Glutamatergic neuron (in vitro differentiated cells): ENCODE data around the gene STAG2. TPM values are rescaled to one million over a fixed set of nuclear protein-coding genes. Genes with fewer than 3 reads are reported as not detected.
"Not testable (repeated sequence)": the region's sequence is repeated elsewhere in the genome, so short reads cannot be mapped to it uniquely, and the experiment has no call there.

Experiments used
- DNase-seq: peaks from one replicate; pipeline ENCODE4 v3.0.0; 2022
- H3K27ac Mint-ChIP-seq: one replicate; pipeline ENCODE4 v1.8.0; 2020; ENCODE audit warnings: mild to moderate bottlenecking, mixed read lengths, inconsistent platforms; ENCODE audit not compliant: unreplicated experiment
- H3K27me3 Mint-ChIP-seq: one replicate; pipeline ENCODE4 v1.8.0; 2020; ENCODE audit warnings: mild to moderate bottlenecking, moderate library complexity, mixed read lengths, inconsistent platforms; ENCODE audit not compliant: unreplicated experiment
- H3K36me3 Mint-ChIP-seq: one replicate; pipeline ENCODE4 v1.8.0; 2020; ENCODE audit warnings: mild to moderate bottlenecking, mixed read lengths, inconsistent platforms; ENCODE audit not compliant: unreplicated experiment
- H3K4me1 Mint-ChIP-seq: one replicate; pipeline ENCODE4 v1.8.0; 2020; ENCODE audit warnings: mild to moderate bottlenecking, low read depth, mixed read lengths, inconsistent platforms; ENCODE audit not compliant: unreplicated experiment
- H3K4me3 Mint-ChIP-seq: one replicate; pipeline ENCODE4 v1.8.0; 2020; ENCODE audit warnings: mild to moderate bottlenecking, mixed read lengths, inconsistent platforms; ENCODE audit not compliant: unreplicated experiment
- H3K9me3 Mint-ChIP-seq: one replicate; pipeline ENCODE4 v1.8.0; 2020; ENCODE audit warnings: mild to moderate bottlenecking, moderate library complexity, mixed read lengths, inconsistent platforms; ENCODE audit not compliant: unreplicated experiment
- CTCF ChIP-seq: fragments of 200-600 bp; sonication (generic); IDR thresholded peaks from one replicate; pipeline ENCODE4 v1.5.0; 2021; ENCODE audit not compliant: partially characterized antibody, unreplicated experiment
- total RNA-seq: library from RNA; stranded (reverse); fragmentation: NEBNext Ultra II Directional; extraction: Animal tissue kit (Norgen Biotek cat#: 25700); gene quantifications from one replicate; pipeline ENCODE4 v1.2.1, GENCODE V29; 2021; ENCODE audit not compliant: unreplicated experiment

The STAG2 gene
- total RNA-seq, 1 donor from 2014 or later: 49.0 TPM

DNA sequence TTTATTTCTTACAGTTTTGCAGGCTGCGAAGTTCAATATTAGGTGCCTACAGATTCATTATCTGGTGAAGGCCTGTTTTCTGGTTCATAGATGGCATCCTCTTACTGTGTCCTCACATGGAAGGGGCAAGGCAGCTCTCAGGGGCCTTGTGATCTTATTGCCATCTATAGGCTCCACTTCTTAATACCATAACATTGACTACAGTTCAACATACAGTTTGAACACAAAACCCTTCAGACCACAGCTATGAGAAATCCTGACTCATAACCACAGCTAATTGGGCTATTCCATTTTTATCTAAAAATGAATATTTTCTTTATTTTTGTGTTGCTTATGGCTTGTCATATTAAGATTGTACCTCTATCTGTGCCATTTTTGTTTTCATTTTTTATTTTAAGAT is 72.3 kb downstream of the STAG2 start:
- Mint-ChIP-seq H3K4me3 (no peak overlapping the region), H3K36me3 (no peaks in the 10 kb centered on the region), H3K4me1 (no peaks in the 10 kb centered on the region), H3K27ac (no peak overlapping the region), H3K9me3 (peaks cover 1% of the 10 kb centered on the region), H3K27me3 (no peaks in the 10 kb centered on the region)
- TF ChIP-seq CTCF: no peak
- no peak for DNase-seq

DNA sequence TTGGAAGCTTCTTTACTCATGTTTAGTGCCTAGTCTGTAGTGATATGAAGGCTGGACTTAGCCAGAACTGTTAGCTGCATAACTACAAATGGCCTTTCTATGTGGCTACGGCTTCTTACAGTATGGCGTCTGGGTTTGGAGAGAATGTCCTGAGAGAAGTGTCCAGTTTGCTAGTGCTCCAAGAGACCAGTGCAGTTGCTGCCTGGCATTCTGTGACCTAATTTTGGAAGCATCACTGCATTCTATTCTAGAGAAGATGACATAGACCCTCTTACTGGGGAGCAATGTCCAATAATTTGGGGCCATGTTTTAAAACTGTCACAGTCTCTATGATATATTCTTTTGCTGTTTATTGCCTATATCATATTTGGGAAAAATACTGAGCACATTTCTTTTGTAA is 74.2 kb downstream of the STAG2 start:
- no peak overlapping the region for H3K27ac Mint-ChIP-seq

GRCh38 chrX:124042042-124042441 is 80.5 kb downstream of the STAG2 start:
- TF ChIP-seq CTCF: no peak
- peaks cover 1% of the 10 kb centered on the region for H3K9me3 Mint-ChIP-seq
- no peak overlapping the region for H3K27ac Mint-ChIP-seq
- no peak for DNase-seq
- no peak overlapping the region for H3K4me3 Mint-ChIP-seq
- no peaks in the 10 kb centered on the region for H3K4me1 Mint-ChIP-seq
- H3K36me3 Mint-ChIP-seq: no peaks in the 10 kb centered on the region
- H3K27me3 Mint-ChIP-seq: no peaks in the 10 kb centered on the region

More for the DNA sequence above, 74.2 kb downstream of the STAG2 start:
- no peaks in the 10 kb centered on the region for H3K27me3 Mint-ChIP-seq
- H3K9me3 Mint-ChIP-seq: peaks cover 1% of the 10 kb centered on the region
- H3K36me3 Mint-ChIP-seq: no peaks in the 10 kb centered on the region
- no peak for DNase-seq
- no peaks in the 10 kb centered on the region for H3K4me1 Mint-ChIP-seq
- no peak for TF ChIP-seq CTCF
- no peak overlapping the region for H3K4me3 Mint-ChIP-seq

DNA sequence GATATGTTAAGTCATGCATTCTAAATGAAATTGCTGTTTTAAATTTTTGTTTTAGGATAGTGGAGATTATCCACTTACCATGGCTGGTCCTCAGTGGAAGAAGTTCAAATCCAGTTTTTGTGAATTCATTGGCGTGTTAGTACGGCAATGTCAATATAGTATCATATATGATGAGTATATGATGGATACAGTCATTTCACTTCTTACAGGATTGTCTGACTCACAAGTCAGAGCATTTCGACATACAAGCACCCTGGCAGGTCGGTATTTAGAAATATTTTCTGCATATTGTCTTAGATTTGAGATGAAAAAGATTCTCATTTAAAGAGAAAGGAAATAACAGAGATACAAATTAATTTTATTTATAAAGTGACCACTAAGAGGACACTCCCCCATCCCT is 83.6 kb downstream of the STAG2 start:
- Mint-ChIP-seq H3K36me3 (no peaks in the 10 kb centered on the region), H3K27ac (no peak overlapping the region), H3K4me3 (no peak overlapping the region), H3K27me3 (no peaks in the 10 kb centered on the region), H3K4me1 (no peaks in the 10 kb centered on the region), H3K9me3 (no peaks in the 10 kb centered on the region)
- DNase-seq: no peak
- no peak for TF ChIP-seq CTCF

DNA sequence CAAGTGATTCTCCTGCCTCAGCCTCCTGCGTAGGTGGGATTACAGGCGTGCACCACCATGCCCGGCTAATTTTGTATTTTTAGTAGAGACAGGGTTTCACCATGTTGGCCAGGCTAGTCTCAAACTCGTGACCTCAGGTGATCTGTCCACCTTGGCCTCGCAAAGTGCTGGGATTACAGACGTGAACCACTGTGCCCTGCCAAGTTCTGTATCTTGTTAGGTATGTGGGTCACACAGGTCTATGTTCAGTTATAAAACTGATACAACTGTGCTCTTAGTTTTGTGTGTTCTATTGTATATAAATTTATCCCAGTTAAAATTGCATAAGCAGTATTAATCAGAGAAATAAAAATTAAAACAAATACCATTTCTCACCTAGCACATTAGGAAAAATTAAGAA is 122.9 kb downstream of the STAG2 start:
- not testable (repeated sequence) for H3K27me3 Mint-ChIP-seq, H3K36me3 Mint-ChIP-seq, DNase-seq, H3K27ac Mint-ChIP-seq, H3K4me3 Mint-ChIP-seq, H3K4me1 Mint-ChIP-seq, H3K9me3 Mint-ChIP-seq

GRCh38 chrX:124085063-124085462 is 123.6 kb downstream of the STAG2 start:
- no peaks in the 10 kb centered on the region for H3K36me3 Mint-ChIP-seq
- H3K9me3 Mint-ChIP-seq: no peaks in the 10 kb centered on the region
- DNase-seq: no peak
- no peak for TF ChIP-seq CTCF
- no peak overlapping the region for H3K4me3 Mint-ChIP-seq
- H3K4me1 Mint-ChIP-seq: no peaks in the 10 kb centered on the region
- H3K27ac Mint-ChIP-seq: no peak overlapping the region
- no peaks in the 10 kb centered on the region for H3K27me3 Mint-ChIP-seq
